ENCODE data around the gene KRTAP9-9.
A peak's percentile ranks its signal among the peaks of the same experiment; 100 is the strongest.
"Not testable (repeated sequence)": the region's sequence is repeated elsewhere in the genome, so short reads cannot be mapped to it uniquely, and the experiment has no call there.

Gene KRTAP9-9

DNA sequence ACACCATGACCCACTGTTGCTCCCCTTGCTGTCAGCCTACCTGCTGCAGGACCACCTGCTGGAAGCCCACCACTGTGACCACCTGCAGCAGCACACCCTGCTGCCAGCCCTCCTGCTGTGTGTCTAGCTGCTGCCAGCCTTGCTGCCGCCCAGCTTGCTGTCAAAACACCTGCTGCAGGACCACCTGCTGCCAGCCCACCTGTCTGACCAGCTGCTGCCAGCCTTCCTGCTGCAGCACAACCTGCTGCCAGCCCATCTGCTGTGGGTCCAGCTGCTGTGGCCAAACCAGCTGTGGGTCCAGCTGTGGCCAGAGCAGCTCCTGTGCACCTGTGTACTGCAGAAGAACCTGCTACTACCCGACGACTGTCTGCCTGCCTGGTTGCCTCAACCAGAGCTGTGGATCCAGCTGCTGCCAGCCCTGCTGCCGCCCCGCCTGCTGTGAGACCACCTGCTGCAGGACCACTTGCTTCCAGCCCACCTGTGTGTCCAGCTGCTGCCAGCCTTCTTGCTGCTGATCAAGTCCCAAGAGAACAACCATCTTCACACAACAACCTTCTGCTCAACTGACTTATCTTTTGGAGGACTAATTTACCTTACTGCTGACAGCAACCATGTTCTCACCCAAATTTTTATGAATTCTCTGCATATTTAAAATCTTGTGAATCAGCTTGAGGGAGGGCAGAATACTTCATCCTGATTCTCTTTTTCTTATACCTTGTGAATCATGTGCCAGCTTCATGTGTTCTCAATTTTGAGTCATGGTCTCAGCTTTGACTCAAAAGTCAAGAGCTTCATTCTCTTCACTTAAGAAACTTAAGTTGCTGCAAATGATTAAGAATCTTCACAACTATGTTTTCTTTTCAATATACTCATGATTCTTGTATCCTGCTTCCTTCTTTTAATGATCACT is at the start of gene KRTAP9-9:
Gene KRTAP9-9, plus strand, starts transcription at position 4 of the 910 bp plus-strand sequence.
- DNase-seq = peak in 1 of 10 donors; percentile 69
- intact Hi-C loops (cut with DNase I) = not testable (repeated sequence)

DNA sequence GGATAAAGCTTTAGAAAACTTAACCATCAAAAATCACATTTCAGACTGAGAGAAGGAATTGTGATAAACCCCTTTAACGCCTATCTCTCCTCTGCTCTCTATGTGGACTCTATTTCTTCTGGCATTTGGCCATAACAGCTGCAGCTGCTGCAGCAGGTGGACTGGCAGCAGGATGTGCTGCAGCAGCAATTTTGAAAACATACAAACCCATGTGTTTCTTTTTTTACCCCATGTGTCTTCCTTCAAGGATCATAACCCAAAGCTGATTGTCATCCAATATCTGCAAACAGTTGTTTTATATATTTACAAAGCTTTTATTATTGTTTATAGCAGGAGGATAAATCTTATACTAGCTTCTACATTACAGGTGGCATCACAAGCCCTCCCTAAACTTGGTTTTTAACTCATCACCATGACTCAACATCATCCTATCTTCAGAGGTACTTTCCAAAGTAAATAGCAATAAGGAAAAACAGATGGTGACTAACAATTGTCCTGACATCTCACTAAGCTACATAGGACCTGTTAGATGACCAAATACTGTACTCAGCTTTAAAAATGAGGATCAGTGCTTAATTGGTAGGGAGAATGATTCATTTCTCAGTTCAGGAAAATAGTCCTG is 43.2 kb upstream of the KRTAP9-9 start:
- intact Hi-C loops (cut with DNase I) = no loop called here
- no peak for DNase-seq

DNA sequence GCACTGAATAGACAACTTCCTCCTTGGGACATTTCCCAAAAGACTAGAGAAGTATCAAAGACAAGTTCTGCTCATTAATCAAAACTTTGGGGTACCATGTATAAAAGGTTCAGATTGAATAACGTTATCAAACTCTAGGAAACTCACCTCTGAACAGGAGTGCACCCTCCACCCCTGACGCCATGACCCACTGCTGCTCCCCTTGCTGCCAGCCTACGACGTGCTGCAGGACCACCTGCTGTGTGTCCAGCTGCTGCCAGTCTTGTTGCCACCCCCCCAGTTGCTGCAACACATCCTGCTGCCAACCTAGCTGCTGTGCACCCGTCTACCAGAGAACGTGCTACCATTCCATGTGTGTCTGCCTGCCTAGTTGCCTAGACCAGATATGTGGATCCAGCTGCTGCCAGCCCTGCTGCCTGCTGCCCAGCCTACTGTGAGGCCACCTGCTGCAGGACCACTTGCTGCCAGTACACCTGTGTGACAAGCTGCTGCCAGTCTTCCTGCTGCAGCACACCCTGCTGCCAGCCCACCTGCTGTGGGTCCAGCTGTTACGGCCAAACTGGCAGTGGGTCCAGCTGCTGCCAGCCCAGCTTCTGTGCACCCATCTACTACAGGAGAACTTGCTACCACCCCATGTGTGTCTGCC is 42.5 kb upstream of the KRTAP9-9 start:
- intact Hi-C loops (cut with DNase I) = no loop called here

DNA sequence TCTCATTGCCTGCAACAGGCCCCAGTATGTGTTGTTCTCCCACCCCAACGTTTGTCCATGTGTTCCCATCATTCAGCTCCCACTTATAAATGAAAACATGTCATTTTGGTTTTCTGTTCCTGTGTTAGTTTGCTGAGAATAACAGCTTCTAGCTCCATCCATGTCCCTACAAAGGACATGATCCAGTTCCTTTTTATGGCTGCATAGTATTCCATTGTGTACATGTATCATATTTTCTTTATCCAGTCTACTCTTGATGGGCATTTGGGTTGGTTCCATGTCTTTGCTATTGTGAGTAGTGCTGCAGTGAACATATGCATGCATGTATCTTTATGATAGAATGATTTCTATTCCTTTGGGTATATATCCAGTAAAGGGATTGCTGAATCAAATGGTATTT is 39.5 kb upstream of the KRTAP9-9 start:
- intact Hi-C loops (cut with DNase I) = no loop called here
- DNase-seq = no peak

More for the DNA sequence above, 42.5 kb upstream of the KRTAP9-9 start:
- no peak for DNase-seq

DNA sequence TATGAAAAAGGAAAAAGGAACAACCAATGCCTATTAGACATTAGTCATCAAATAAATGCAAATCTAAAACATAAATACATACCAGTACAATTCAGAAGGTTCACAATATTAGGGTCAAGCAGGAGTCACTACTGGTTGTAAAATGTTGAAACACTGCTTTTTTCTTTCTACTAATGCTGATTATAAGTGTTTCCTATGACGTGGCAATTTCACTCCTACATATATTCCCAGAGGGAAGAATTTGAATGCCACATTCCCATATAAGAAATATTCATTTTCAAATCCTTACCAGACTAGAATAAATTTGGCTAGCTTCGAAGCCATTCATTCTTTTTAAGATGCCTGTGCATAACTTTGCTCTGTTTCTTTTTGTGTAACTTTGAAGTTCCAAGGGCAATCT is 31.4 kb upstream of the KRTAP9-9 start:
- intact Hi-C loops (cut with DNase I) = no loop called here
- no peak for DNase-seq

DNA sequence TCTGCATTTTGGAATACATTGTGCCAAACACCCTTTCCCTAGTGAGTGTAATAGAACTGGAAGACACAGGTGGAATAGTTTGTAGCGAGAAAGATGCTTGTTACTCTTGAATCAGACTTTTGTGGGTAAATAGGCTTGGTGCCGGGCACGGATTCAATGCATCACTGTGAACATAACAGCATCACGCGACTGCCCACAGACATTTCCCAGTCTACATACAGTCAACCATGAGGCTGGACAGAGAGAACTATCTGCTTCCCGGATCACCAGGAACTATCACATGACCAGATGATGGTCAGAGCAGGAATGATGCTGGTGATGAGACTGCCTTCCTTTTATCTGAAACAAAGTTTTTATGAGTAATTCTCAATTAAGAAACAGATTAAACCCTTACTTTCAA is 29.1 kb upstream of the KRTAP9-9 start:
- no peak for DNase-seq
- intact Hi-C loops (cut with DNase I) = no loop called here

DNA sequence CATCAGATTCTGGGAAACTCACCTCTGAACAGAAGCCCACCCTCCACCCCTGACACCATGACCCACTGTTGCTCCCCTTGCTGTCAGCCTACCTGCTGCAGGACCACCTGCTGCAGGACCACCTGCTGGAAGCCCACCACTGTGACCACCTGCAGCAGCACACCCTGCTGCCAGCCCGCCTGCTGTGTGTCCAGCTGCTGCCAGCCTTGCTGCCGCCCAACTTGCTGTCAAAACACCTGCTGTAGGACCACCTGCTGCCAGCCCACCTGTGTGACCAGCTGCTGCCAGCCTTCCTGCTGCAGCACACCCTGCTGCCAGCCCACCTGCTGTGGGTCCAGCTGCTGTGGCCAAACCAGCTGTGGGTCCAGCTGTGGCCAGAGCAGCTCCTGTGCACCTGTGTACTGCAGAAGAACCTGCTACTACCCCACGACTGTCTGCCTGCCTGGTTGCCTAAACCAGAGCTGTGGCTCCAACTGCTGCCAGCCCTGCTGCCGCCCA is 28.5 kb upstream of the KRTAP9-9 start, which contains the start of gene KRTAP9-2:
Gene KRTAP9-2, plus strand, starts transcription at position 51 of the 498 bp plus-strand sequence. Its CDS starts 7 bp downstream, at position 58.
- DNase-seq; intact Hi-C loops (cut with DNase I): not testable (repeated sequence)

DNA sequence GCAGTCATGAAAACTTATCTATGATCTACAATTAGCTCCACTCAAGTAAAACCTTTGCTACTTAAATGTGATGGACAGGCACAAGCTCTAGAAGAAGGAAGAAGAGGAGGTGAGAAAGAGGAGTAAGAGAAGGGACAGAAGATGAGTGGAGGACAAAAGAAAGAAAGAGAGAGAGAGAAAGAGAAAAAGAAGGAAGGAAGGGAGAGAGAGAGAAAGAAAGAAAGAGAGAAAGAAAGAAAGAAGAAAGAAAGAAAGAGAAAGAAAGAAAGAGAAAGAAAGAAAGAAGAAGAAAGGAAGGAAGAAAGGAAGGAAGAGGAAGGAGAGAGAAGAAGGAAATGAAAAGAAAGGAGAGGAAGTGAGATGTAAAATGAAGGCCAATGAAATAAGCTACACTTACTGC is 25.1 kb upstream of the KRTAP9-9 start:
- DNase-seq = no peak
- intact Hi-C loops (cut with DNase I) = no loop called here

DNA sequence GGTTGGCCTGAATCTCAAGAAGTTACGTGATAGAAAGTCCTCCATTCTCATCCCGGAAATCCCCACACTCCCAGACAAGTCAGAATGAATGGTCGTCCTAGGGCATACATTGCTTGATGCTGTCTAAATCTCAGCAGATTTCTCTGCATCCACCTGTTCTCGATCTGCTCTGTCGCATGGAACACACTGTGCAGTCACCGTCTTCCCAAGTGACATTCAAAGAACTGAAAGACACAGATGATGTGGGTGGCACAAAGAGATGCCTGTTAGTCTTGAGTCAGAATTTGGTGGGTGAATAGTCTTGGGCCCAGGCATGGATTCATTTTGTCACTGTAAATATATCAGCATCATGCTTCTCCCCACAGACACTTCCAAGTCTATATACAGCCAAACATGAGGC is 23.5 kb upstream of the KRTAP9-9 start:
- intact Hi-C loops (cut with DNase I) = no loop called here

DNA sequence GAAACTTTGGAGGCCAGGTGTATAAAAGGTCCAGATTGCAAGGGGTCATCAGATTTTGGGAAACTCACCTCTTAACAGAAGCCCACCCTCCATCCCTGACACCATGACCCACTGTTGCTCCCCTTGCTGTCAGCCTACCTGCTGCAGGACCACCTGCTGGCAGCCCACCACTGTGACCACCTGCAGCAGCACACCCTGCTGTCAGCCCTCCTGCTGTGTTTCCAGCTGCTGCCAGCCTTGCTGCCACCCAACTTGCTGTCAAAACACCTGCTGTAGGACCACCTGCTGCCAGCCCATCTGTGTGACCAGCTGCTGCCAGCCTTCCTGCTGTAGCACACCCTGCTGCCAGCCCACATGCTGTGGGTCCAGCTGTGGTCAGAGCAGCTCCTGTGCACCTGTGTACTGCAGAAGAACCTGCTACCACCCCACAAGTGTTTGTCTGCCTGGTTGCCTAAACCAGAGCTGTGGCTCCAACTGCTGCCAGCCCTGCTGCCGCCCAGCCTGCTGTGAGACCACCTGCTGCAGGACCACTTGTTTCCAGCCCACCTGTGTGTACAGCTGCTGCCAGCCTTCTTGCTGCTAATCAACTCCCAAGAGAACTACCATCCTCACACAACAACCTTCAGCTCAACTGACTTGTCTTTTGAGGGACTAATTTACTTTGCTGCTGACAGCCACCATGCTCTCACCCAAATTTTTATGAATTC is 22.6 kb upstream of the KRTAP9-9 start, which contains the start of gene KRTAP9-3:
Gene KRTAP9-3, plus strand, starts transcription at position 51 of the 707 bp plus-strand sequence. Its CDS starts 53 bp downstream, at position 104.
- DNase-seq; intact Hi-C loops (cut with DNase I): not testable (repeated sequence)

More for the DNA sequence above, 23.5 kb upstream of the KRTAP9-9 start:
- DNase-seq = no peak

DNA sequence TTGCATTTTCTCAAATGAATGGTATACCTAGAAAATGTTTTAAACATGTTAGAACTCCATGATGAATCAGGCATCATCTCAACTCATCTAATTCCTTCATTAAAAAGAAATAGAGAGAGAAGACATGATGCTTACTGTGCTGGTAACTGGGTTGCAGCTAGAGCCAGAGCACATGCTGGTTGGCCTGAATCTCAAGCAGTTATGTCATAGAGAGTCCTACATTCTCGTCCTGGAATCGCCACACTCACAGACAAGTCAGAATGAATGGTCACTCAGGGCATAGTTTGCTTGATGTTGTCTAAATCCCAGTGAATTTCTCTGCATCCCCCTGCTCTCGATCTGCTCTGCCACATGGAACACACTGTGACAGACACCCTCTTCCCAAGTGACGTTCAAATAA is 18.1 kb upstream of the KRTAP9-9 start:
- DNase-seq; intact Hi-C loops (cut with DNase I): not testable (repeated sequence)

DNA sequence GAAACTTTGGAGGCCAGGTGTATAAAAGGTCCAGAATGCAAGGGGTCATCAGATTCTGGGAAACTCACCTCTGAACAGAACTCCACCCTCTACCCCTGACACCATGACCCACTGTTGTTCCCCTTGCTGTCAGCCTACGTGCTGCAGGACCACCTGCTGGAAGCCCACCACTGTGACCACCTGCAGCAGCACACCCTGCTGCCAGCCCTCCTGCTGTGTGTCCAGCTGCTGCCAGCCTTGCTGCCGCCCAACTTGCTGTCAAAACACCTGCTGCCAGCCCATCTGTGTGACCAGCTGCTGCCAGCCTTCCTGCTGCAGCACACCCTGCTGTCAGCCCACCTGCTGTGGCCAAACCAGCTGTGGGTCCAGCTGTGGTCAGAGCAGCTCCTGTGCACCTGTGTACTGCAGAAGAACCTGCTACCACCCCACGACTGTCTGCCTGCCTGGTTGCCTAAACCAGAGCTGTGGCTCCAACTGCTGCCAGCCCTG is 17.2 kb upstream of the KRTAP9-9 start, which contains the start of gene KRTAP9-8:
Gene KRTAP9-8, plus strand, starts transcription at position 51 of the 489 bp plus-strand sequence. Its CDS starts 53 bp downstream, at position 104.
- intact Hi-C loops (cut with DNase I); DNase-seq: not testable (repeated sequence)

DNA sequence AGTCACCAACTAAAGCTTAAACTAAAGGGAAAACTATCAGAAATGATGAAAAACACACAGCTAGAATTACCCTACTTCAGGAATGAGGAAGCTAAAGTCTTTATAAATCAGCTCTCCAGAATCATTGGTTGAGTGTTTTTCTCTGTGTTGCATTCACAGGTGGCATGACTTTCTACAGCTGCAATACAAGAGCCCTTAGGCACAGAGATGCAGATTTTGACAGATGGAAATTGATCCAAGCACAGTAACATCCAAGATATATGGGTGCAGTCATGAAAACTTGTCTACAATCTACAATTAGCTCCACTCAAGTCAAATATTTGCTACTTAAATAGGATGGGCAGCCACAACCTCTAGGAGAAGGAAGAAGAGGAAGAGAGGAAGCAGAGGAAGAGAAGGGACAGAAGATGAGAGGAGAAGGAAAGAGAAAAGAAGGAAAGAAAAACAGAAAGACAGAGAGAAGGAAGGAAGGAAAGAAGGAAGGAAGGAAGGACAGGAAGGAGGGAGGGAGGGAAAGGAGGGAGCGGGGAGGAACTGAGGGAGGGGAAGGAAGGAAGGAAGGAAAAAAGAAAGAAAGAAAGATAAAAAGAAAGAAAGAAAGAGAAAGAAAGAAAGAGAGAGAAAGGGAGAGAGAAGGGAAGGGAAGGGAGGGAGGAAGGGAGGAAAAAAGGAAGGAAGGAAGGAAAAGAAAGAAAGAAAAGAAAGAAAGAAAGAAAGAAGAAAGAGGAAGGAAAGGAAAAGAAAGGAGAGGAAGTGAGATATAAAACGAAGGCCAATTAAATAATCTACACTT is 8.0 kb upstream of the KRTAP9-9 start:
- DNase-seq; intact Hi-C loops (cut with DNase I): not testable (repeated sequence)

DNA sequence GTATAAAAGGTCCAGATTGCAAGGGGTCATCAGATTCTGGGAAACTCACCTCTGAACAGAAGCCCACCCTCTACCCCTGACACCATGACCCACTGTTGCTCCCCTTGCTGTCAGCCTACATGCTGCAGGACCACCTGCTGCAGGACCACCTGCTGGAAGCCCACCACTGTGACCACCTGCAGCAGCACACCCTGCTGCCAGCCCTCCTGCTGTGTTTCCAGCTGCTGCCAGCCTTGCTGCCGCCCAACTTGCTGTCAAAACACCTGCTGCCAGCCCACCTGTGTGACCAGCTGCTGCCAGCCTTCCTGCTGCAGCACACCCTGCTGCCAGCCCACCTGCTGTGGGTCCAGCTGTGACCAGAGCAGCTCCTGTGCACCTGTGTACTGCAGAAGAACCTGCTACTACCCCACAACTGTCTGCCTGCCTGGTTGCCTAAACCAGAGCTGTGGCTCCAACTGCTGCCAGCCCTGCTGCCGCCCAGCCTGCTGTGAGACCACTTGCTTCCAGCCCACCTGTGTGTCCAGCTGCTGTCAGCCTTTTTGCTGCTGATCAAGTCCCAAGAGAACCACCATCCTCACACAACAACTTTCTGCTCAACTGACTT is 5.4 kb upstream of the KRTAP9-9 start, which contains the start of gene KRTAP9-4:
Gene KRTAP9-4, plus strand, starts transcription at position 51 of the 604 bp plus-strand sequence. Its CDS starts 34 bp downstream, at position 85.
- intact Hi-C loops (cut with DNase I); DNase-seq: not testable (repeated sequence)

DNA sequence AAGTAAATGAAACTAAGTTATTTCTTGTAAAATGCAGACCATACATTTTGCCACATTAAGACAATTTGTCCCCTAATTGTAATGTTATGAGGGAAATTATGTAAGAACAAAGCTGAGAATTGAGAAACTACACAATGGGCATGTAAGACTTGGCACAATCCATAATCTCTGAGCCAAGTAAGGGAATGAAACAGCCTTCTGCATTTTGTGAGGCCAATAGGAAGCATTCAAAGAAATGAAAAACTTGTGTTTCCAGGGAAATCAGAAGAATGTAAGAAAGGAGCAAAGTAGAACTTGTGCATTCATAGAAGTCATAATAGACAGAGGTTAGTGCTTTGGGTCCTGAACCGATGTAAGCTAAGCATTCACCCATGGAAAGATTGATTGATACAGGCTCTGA is 3.9 kb upstream of the KRTAP9-9 start:
- intact Hi-C loops (cut with DNase I) = no loop called here

DNA sequence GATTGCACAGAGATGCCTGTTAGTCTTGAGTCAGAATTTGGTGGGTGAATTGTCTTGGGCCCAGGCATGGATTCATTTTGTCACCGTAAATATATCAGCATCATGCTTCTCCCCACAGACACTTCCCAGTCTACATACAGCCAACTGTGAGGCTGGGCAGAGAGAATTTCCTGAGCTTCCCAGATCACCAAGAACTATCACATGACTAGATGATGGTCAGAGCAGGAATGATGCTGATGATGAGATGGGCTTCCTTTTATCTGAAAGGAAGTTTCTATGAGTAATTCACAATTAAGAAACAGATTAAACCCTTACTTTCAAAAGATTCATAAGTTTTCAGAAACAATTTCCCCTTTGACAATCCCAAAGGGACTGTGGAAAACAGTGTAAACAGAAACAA is 323 bp upstream of the KRTAP9-9 start:
- no peak for DNase-seq
- intact Hi-C loops (cut with DNase I) = no loop called here

More for the DNA sequence above, 3.9 kb upstream of the KRTAP9-9 start:
- no peak for DNase-seq

DNA sequence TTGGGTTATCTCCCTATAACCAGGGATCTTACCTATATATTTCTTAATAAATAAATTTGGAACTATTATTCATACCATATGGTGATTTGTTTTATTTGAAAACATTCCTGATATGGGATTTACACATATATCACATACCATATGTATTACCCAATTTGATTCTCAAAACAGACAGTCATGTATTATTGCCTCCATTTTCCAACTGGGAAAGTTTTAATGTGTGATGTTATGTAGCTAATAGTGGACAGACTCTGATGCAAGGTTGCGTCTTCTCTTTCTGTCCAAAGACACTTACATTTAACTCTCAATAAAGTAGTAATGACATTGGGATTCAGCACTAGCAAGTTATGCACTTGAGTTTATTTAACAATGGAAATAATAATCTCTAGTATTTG is 1.1 kb downstream of the KRTAP9-9 start:
- DNase-seq = no peak
- intact Hi-C loops (cut with DNase I) = no loop called here

DNA sequence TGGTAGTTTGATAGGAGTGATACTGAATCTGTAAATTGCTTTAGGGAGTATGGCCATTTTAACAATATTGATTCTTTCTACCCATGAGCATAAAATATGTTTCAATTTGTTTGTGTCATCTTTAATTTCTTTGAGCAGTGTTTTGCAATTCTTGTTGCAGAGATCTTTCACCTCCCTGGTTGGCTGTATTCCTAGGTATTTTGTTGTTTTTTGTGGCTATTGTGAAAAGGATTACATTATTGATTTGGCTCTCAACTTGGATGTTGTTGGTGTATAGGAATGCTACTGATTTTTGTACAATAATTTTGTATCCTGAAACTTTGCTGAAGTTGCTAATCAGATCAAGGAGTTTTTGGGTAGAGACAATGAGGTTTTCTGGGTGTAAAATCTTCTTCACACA is 3.2 kb downstream of the KRTAP9-9 start:
- DNase-seq = no peak
- intact Hi-C loops (cut with DNase I) = no loop called here
